Calu3 (cell line): ENCODE measurements around the gene BLVRB. TPM values are rescaled to one million over a fixed set of nuclear protein-coding genes. Genes with fewer than 3 reads are reported as not detected.

Experiments used
- BruUV-seq: library from RNA; stranded (reverse); fragments of 400-500 nt; replicated peaks from 2 replicates; lab custom pipeline; 2021; lab: Mats Ljungman, UMichigan
- CTCF ChIA-PET: fragments of 300-600 bp; sonication (Branson Sonifier 250); formaldehyde crosslinking; loops from one replicate; lab custom pipeline; 2022; ENCODE audit warnings: antibody characterized with exemption; lab: Charles Lee
- DNase-seq: peaks from one replicate; pipeline ENCODE4 v3.0.0; 2022
- H3K27ac Mint-ChIP-seq: one replicate; pipeline ENCODE4 v1.8.0; 2022; ENCODE audit warnings: mixed read lengths; ENCODE audit not compliant: unreplicated experiment
- H3K27me3 Mint-ChIP-seq: one replicate; pipeline ENCODE4 v1.8.0; 2022; ENCODE audit warnings: mixed read lengths; ENCODE audit not compliant: unreplicated experiment
- H3K36me3 Mint-ChIP-seq: one replicate; pipeline ENCODE4 v1.8.0; 2022; ENCODE audit warnings: mild to moderate bottlenecking, moderate library complexity, mixed read lengths; ENCODE audit not compliant: insufficient read depth, unreplicated experiment
- H3K4me1 Mint-ChIP-seq: one replicate; pipeline ENCODE4 v1.8.0; 2022; ENCODE audit warnings: mild to moderate bottlenecking, low read depth, mixed read lengths; ENCODE audit not compliant: unreplicated experiment
- H3K4me3 Mint-ChIP-seq: one replicate; pipeline ENCODE4 v1.8.0; 2022; ENCODE audit warnings: mild to moderate bottlenecking, low read depth, moderate library complexity, mixed read lengths; ENCODE audit not compliant: unreplicated experiment
- H3K9me3 Mint-ChIP-seq: one replicate; pipeline ENCODE4 v1.8.0; 2022; ENCODE audit warnings: low read depth, mixed read lengths; ENCODE audit not compliant: unreplicated experiment
- intact Hi-C: fragments of 100-400 bp; cut with micrococcal nuclease; formaldehyde crosslinking; loops from one replicate; pipeline ENCODE4 v1.10.0; 2022; ENCODE audit not compliant: unreplicated experiment
- total RNA-seq: library from RNA; stranded (reverse); gene quantifications from 2 replicates; pipeline ENCODE4 v1.2.3, GENCODE V29; 2022
- TF ChIP-seq, protein P1 (sequence below): fragments of 200-600 bp; IDR thresholded peaks from one replicate; pipeline ENCODE4 v1.8.0; 2022; ENCODE audit warnings: antibody characterized with exemption; ENCODE audit not compliant: unreplicated experiment

BLVRB gene
- total RNA-seq, 1 experiment from 2014 or later: 107 TPM

- intact Hi-C loops: no loop called here
- Mint-ChIP-seq H3K27ac (no peak overlapping the region), H3K36me3 (no peaks in the 10 kb centered on the region), H3K9me3 (no peaks in the 10 kb centered on the region), H3K4me3 (no peak overlapping the region), H3K4me1 (no peaks in the 10 kb centered on the region), H3K27me3 (peaks cover 61% of the 10 kb centered on the region)
- CTCF ChIA-PET: no interaction called here
- no peak for DNase-seq
- TF ChIP-seq, protein P1, sequence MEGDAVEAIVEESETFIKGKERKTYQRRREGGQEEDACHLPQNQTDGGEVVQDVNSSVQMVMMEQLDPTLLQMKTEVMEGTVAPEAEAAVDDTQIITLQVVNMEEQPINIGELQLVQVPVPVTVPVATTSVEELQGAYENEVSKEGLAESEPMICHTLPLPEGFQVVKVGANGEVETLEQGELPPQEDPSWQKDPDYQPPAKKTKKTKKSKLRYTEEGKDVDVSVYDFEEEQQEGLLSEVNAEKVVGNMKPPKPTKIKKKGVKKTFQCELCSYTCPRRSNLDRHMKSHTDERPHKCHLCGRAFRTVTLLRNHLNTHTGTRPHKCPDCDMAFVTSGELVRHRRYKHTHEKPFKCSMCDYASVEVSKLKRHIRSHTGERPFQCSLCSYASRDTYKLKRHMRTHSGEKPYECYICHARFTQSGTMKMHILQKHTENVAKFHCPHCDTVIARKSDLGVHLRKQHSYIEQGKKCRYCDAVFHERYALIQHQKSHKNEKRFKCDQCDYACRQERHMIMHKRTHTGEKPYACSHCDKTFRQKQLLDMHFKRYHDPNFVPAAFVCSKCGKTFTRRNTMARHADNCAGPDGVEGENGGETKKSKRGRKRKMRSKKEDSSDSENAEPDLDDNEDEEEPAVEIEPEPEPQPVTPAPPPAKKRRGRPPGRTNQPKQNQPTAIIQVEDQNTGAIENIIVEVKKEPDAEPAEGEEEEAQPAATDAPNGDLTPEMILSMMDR: no peak
- no TSS peak for BruUV-seq
These were observed 46.5 kb upstream of the BLVRB start for GRCh38 chr19:40512110-40512472.

- no peaks in the 10 kb centered on the region for H3K36me3 Mint-ChIP-seq
- no peaks in the 10 kb centered on the region for H3K4me1 Mint-ChIP-seq
- intact Hi-C loops: no loop called here
- no peaks in the 10 kb centered on the region for H3K9me3 Mint-ChIP-seq
- TF ChIP-seq, protein P1: no peak
- no peak overlapping the region for H3K27ac Mint-ChIP-seq
- DNase-seq: no peak
- CTCF ChIA-PET: no interaction called here
- no TSS peak for BruUV-seq
- H3K4me3 Mint-ChIP-seq: no peak overlapping the region
- H3K27me3 Mint-ChIP-seq: peaks cover 55% of the 10 kb centered on the region
These were observed 45.9 kb upstream of the BLVRB start for GRCh38 chr19:40511487-40511886.

DNA sequence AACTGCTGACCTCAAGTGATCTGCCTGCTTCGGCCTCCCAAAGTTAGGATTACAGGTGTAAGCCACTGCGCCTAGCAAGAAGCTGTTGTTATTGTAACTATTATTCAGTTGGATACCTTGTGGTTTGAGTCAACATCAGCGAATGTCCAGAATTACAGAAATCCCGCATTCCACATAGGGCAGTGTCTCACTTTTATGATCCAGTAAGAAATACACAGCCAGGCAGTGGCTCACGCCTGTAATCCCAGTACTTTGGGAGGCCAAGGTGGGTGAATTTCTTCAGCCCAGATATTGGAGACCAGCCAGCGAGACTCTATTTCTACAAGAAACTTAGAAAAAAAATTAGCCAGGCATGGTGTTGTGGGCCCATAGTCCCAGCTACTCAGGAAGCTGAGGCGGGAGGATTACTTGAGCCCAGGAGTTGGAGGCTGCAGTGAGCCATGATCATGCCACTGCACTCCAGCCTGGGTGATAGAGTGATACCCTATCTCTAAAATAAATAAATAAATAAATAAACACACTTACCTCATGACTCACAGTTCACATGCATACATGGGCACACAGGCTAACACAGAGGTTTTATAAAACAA lies 45.1 kb upstream of the BLVRB start:
- no TSS peak for BruUV-seq
- DNase-seq: no peak
- H3K4me3 Mint-ChIP-seq: no peak overlapping the region
- no peak overlapping the region for H3K27ac Mint-ChIP-seq
- H3K36me3 Mint-ChIP-seq: no peaks in the 10 kb centered on the region
- H3K27me3 Mint-ChIP-seq: peaks cover 62% of the 10 kb centered on the region
- CTCF ChIA-PET: no interaction called here
- no peaks in the 10 kb centered on the region for H3K9me3 Mint-ChIP-seq
- TF ChIP-seq, protein P1: no peak
- intact Hi-C loops: no loop called here
- H3K4me1 Mint-ChIP-seq: no peaks in the 10 kb centered on the region

DNA sequence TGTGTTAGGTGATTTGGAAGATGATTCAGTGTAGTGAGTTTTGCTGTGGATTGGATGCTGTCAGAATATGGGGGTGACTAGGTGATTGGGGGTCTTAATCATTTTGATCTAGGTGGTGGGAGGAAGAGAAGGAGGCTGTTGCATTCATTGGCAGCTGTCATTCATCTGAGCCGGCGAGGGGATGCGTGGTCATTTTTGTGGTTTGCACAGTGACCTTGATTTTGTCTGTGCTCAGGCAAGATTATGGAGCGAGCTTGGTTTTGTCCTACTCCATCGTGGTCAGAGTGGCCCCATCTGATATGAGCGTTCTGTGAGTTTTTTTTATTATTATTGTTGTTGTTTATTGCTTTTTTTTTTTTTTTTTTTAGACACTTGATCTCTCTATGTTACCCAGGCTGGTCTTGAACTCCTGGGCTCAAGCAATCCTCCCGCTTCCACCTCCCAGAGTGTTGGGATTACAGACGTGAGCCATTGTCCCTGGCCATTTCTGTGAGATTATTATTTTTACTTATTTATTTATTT lies 43.3 kb upstream of the BLVRB start:
- Mint-ChIP-seq H3K27ac (no peak overlapping the region), H3K9me3 (no peaks in the 10 kb centered on the region), H3K36me3 (no peaks in the 10 kb centered on the region), H3K27me3 (peaks cover 65% of the 10 kb centered on the region), H3K4me1 (no peaks in the 10 kb centered on the region), H3K4me3 (no peak overlapping the region)
- BruUV-seq: no TSS peak
- intact Hi-C loops: no loop called here
- no peak for DNase-seq
- CTCF ChIA-PET: interaction anchor here (0.8 kb wide), 1 partner anchor 11 kb away, joined by 3 read pairs; no protein-coding TSS in a partner anchor
- TF ChIP-seq, protein P1: no peak
